Neural cell (in vitro differentiated cells): ENCODE results near the gene PNPLA2.

Experiments used
- EZH2 ChIP-seq: fragments of 200-600, 300-800 bp; shearing (Covaris generic), sonication (generic); IDR thresholded peaks from 2 replicates; pipeline ENCODE4 v1.6.1; 2014; ENCODE audit warnings: antibody characterized with exemption, low read length, borderline replicate concordance, mild to moderate bottlenecking; ENCODE audit not compliant: insufficient read depth, poor library complexity, severe bottlenecking
- TF ChIP-seq, protein P1 (sequence below): fragments of 450-650 bp; IDR thresholded peaks from 2 replicates; pipeline ENCODE4 v1.5.1; 2014; ENCODE audit warnings: antibody characterized with exemption, mild to moderate bottlenecking, moderate library complexity; ENCODE audit not compliant: poor library complexity, severe bottlenecking

- TF ChIP-seq, protein P1, sequence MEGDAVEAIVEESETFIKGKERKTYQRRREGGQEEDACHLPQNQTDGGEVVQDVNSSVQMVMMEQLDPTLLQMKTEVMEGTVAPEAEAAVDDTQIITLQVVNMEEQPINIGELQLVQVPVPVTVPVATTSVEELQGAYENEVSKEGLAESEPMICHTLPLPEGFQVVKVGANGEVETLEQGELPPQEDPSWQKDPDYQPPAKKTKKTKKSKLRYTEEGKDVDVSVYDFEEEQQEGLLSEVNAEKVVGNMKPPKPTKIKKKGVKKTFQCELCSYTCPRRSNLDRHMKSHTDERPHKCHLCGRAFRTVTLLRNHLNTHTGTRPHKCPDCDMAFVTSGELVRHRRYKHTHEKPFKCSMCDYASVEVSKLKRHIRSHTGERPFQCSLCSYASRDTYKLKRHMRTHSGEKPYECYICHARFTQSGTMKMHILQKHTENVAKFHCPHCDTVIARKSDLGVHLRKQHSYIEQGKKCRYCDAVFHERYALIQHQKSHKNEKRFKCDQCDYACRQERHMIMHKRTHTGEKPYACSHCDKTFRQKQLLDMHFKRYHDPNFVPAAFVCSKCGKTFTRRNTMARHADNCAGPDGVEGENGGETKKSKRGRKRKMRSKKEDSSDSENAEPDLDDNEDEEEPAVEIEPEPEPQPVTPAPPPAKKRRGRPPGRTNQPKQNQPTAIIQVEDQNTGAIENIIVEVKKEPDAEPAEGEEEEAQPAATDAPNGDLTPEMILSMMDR = no peak
- no peak for TF ChIP-seq EZH2
These were observed 23.3 kb downstream of the PNPLA2 start for GRCh38 chr11:841981-842369.
